ENCODE results near the gene ZNF652. TPM values are rescaled to one million over a fixed set of nuclear protein-coding genes. Genes with fewer than 3 reads are reported as not detected.

The ZNF652 gene
- total RNA-seq, result 34.7 TPM
- polyA plus RNA-seq (ENCODE audit: insufficient read depth in 1 of 8, insufficient read length in 8 of 8, low replicate concordance in 1 of 8), result 10 to 100 TPM; 12.6 to 19.6 (median 16.8) TPM
- long read RNA-seq, donor 1, full-length matches to known transcripts, result 1 of 1 reads
- long read RNA-seq, donor 1, partial matches to known transcripts, result 0 of 1 reads
- long read RNA-seq, donor 1, other reads (novel, unspliced or antisense), result 0 of 1 reads
- long read RNA-seq, donor 2, result 0 reads
- long read RNA-seq, donor 3, result 0 reads
- long read RNA-seq, donor 4, result 0 reads
- long read RNA-seq, donor 5, result 0 reads
- long read RNA-seq, donor 6, full-length matches to known transcripts, result 1 of 1 reads
- long read RNA-seq, donor 6, partial matches to known transcripts, result 0 of 1 reads
- long read RNA-seq, donor 6, other reads (novel, unspliced or antisense), result 0 of 1 reads
- long read RNA-seq, donor 7, result 0 reads
- long read RNA-seq, donor 8, result 0 reads
- long read RNA-seq, donor 9, result 0 reads
- long read RNA-seq, donor 10, result 0 reads
- long read RNA-seq, donor 11, result 0 reads

GRCh38 chr17:49361902-49362722, at the start of gene ZNF652:
Gene ZNF652, minus strand, starts transcription at chr17:49362250. Its CDS starts 44,525 bp downstream, at chr17:49317725.
- peak; percentile 97 for DNase-seq
- Histone ChIP-seq H3K9me3 (replicated peaks; ENCODE audit: control insufficient read depth, low read depth, low read length) (no peaks in the 10 kb centered on the region), H3K36me3 (ENCODE audit: control insufficient read depth, insufficient read depth, low read length) (no peaks in the 10 kb centered on the region), H3K27me3 (ENCODE audit: control insufficient read depth, insufficient read depth, low read length) (no peaks in the 10 kb centered on the region), H3K27ac (ENCODE audit: low read length) (peak within 1 kb of the TSS; percentile 95), H3K4me3 (ENCODE audit: low read length) (peak within 1 kb of the TSS; percentile 75), H3K4me1 (ENCODE audit: control insufficient read depth, insufficient read depth, low read length) (peaks cover 15% of the 10 kb centered on the region)
- under 1% methylated on average over 59 of the region's 106 CpGs for WGBS (ENCODE audit: insufficient coverage)

GRCh38 chr17:49409066-49409465, 47.0 kb upstream of the ZNF652 start:
- Histone ChIP-seq H3K4me1 (ENCODE audit: control insufficient read depth, insufficient read depth, low read length) (peaks cover 17% of the 10 kb centered on the region), H3K36me3 (ENCODE audit: control insufficient read depth, insufficient read depth, low read length) (peaks cover 80% of the 10 kb centered on the region), H3K9me3 (replicated peaks; ENCODE audit: control insufficient read depth, low read depth, low read length) (no peaks in the 10 kb centered on the region), H3K27ac (ENCODE audit: low read length) (no peak overlapping the region), H3K4me3 (ENCODE audit: low read length) (no peak overlapping the region), H3K27me3 (ENCODE audit: control insufficient read depth, insufficient read depth, low read length) (no peaks in the 10 kb centered on the region)
- WGBS (ENCODE audit: insufficient coverage), result 81% methylated on average over 12 of the region's 14 CpGs
- no peak for DNase-seq

- Histone ChIP-seq H3K4me3 (ENCODE audit: low read length) (no peak overlapping the region), H3K9me3 (replicated peaks; ENCODE audit: control insufficient read depth, low read depth, low read length) (no peaks in the 10 kb centered on the region), H3K4me1 (ENCODE audit: control insufficient read depth, insufficient read depth, low read length) (peaks cover 17% of the 10 kb centered on the region), H3K27me3 (ENCODE audit: control insufficient read depth, insufficient read depth, low read length) (no peaks in the 10 kb centered on the region), H3K36me3 (ENCODE audit: control insufficient read depth, insufficient read depth, low read length) (peaks cover 86% of the 10 kb centered on the region), H3K27ac (ENCODE audit: low read length) (no peak overlapping the region)
- 17% methylated on average over 8 of the region's 9 CpGs for WGBS (ENCODE audit: insufficient coverage)
- DNase-seq, result peak; percentile 82
Observed at GRCh38 chr17:49407981-49408501, 46.0 kb upstream of the ZNF652 start.

GRCh38 chr17:49407086-49407485, 45.0 kb upstream of the ZNF652 start:
- WGBS (ENCODE audit: insufficient coverage), result 17% methylated on average over 2 of the region's 9 CpGs
- peak; percentile 65 for DNase-seq
- Histone ChIP-seq H3K27ac (ENCODE audit: low read length) (peak overlapping the region; percentile 70), H3K36me3 (ENCODE audit: control insufficient read depth, insufficient read depth, low read length) (peaks cover 81% of the 10 kb centered on the region), H3K27me3 (ENCODE audit: control insufficient read depth, insufficient read depth, low read length) (no peaks in the 10 kb centered on the region), H3K4me3 (ENCODE audit: low read length) (no peak overlapping the region), H3K4me1 (ENCODE audit: control insufficient read depth, insufficient read depth, low read length) (peaks cover 26% of the 10 kb centered on the region), H3K9me3 (replicated peaks; ENCODE audit: control insufficient read depth, low read depth, low read length) (no peaks in the 10 kb centered on the region)

GRCh38 chr17:49406421-49407061, 44.5 kb upstream of the ZNF652 start:
- Histone ChIP-seq H3K27ac (ENCODE audit: low read length) (peak overlapping the region; percentile 70), H3K4me3 (ENCODE audit: low read length) (no peak overlapping the region), H3K9me3 (replicated peaks; ENCODE audit: control insufficient read depth, low read depth, low read length) (no peaks in the 10 kb centered on the region), H3K36me3 (ENCODE audit: control insufficient read depth, insufficient read depth, low read length) (peaks cover 76% of the 10 kb centered on the region), H3K27me3 (ENCODE audit: control insufficient read depth, insufficient read depth, low read length) (no peaks in the 10 kb centered on the region), H3K4me1 (ENCODE audit: control insufficient read depth, insufficient read depth, low read length) (peaks cover 30% of the 10 kb centered on the region)
- DNase-seq, result peak; percentile 93
- WGBS (ENCODE audit: insufficient coverage), result 0% methylated on average over 2 of the region's 9 CpGs

GRCh38 chr17:49404906-49405305, 42.9 kb upstream of the ZNF652 start:
- no peak for DNase-seq
- Histone ChIP-seq H3K27me3 (ENCODE audit: control insufficient read depth, insufficient read depth, low read length) (no peaks in the 10 kb centered on the region), H3K9me3 (replicated peaks; ENCODE audit: control insufficient read depth, low read depth, low read length) (no peaks in the 10 kb centered on the region), H3K27ac (ENCODE audit: low read length) (no peak overlapping the region), H3K36me3 (ENCODE audit: control insufficient read depth, insufficient read depth, low read length) (peaks cover 60% of the 10 kb centered on the region), H3K4me1 (ENCODE audit: control insufficient read depth, insufficient read depth, low read length) (peaks cover 30% of the 10 kb centered on the region), H3K4me3 (ENCODE audit: low read length) (no peak overlapping the region)
- 94% methylated on average over 11 of the region's 14 CpGs for WGBS (ENCODE audit: insufficient coverage)

GRCh38 chr17:49404361-49404760, 42.3 kb upstream of the ZNF652 start:
- Histone ChIP-seq H3K4me1 (ENCODE audit: control insufficient read depth, insufficient read depth, low read length) (peaks cover 30% of the 10 kb centered on the region), H3K9me3 (replicated peaks; ENCODE audit: control insufficient read depth, low read depth, low read length) (no peaks in the 10 kb centered on the region), H3K27me3 (ENCODE audit: control insufficient read depth, insufficient read depth, low read length) (no peaks in the 10 kb centered on the region), H3K27ac (ENCODE audit: low read length) (no peak overlapping the region), H3K4me3 (ENCODE audit: low read length) (no peak overlapping the region), H3K36me3 (ENCODE audit: control insufficient read depth, insufficient read depth, low read length) (peaks cover 59% of the 10 kb centered on the region)
- 31% methylated on average over 4 of the region's 12 CpGs for whole genome bisulfite sequencing (ENCODE audit: insufficient coverage)
- no peak for DNase-seq

- Histone ChIP-seq H3K27me3 (ENCODE audit: control insufficient read depth, insufficient read depth, low read length) (no peaks in the 10 kb centered on the region), H3K27ac (ENCODE audit: low read length) (no peak overlapping the region), H3K36me3 (ENCODE audit: control insufficient read depth, insufficient read depth, low read length) (peaks cover 54% of the 10 kb centered on the region), H3K9me3 (replicated peaks; ENCODE audit: control insufficient read depth, low read depth, low read length) (no peaks in the 10 kb centered on the region), H3K4me1 (ENCODE audit: control insufficient read depth, insufficient read depth, low read length) (peaks cover 30% of the 10 kb centered on the region), H3K4me3 (ENCODE audit: low read length) (no peak overlapping the region)
- 49% methylated on average over 5 of the region's 10 CpGs for WGBS (ENCODE audit: insufficient coverage)
- peak; percentile 32 for DNase-seq
Observed at GRCh38 chr17:49403514-49404289, 41.7 kb upstream of the ZNF652 start.

GRCh38 chr17:49402706-49403105, 40.7 kb upstream of the ZNF652 start:
- WGBS (ENCODE audit: insufficient coverage), result 20% methylated on average over 4 of the region's 6 CpGs
- peak; percentile 84 for DNase-seq
- Histone ChIP-seq H3K27me3 (ENCODE audit: control insufficient read depth, insufficient read depth, low read length) (no peaks in the 10 kb centered on the region), H3K36me3 (ENCODE audit: control insufficient read depth, insufficient read depth, low read length) (peaks cover 46% of the 10 kb centered on the region), H3K4me3 (ENCODE audit: low read length) (no peak overlapping the region), H3K27ac (ENCODE audit: low read length) (peak overlapping the region; percentile 15), H3K4me1 (ENCODE audit: control insufficient read depth, insufficient read depth, low read length) (peaks cover 21% of the 10 kb centered on the region), H3K9me3 (replicated peaks; ENCODE audit: control insufficient read depth, low read depth, low read length) (no peaks in the 10 kb centered on the region)

Measured in muscle of leg (tissue), 16 donors.